ENCODE measurements around the gene PHKB. TPM values are rescaled to one million over a fixed set of nuclear protein-coding genes. Genes with fewer than 3 reads are reported as not detected.

Gene PHKB
- total RNA-seq, 4 donors from 2014 or later, result 38.8 to 94.2 (median 55.7) TPM

DNA sequence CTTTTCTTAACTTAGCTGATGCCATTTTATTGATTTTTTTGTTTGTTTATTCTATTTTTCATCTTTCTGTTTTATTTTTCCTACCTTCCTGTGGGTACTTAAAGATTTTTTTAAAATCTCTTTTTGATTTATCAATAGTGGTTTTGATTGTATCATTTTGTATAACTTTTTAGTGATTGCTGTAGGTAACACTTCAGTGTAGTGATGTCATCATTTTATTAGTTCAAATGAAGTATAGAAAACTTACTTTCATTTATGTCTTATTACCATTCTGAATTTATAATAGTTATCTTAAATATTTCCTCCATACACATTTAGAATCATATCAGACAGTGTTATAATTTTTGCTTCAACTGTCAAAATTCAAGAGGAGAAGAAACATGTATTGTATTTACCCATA lies 115.9 kb downstream of the PHKB start:
- TF ChIP-seq POLR2A (IDR thresholded peaks at IDR 0.05), result no peak
- no peaks in the 10 kb centered on the region for H3K9me3 ChIP-seq
- H3K27ac ChIP-seq, result no peak overlapping the region
- no peaks in the 10 kb centered on the region for H3K4me1 ChIP-seq
- no peaks in the 10 kb centered on the region for H3K27me3 ChIP-seq
- H3K36me3 ChIP-seq, result peaks cover 0 to 8% of the 10 kb centered on the region in 2 donors
- H3K4me3 ChIP-seq, result no peak overlapping the region
- no peak for ATAC-seq

DNA sequence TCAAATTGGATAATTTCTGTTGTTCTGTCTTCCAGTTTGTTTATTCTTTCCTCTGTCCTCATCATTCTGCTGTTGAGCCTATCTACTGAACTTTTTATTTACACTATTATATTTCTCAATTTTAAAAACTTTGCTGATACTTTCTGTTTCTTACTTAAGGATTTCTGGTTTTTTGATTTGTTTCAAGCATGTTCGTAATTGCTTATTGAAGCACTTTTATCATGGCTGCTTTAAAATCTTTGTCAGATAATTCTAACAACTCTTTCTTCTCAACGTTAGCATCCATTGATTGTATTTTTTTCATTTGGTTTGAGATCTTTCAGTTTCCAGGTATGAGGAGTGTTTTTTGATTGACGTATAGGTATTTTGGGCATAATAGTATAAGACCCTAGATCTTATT lies 116.9 kb downstream of the PHKB start:
- no peak for ATAC-seq
- no peaks in the 10 kb centered on the region for H3K27me3 ChIP-seq
- WGBS, 2 donors (ENCODE audit: low coverage in 1 of 2), result 100% methylated on average over 1 to 2 of the region's 3 CpGs
- peaks cover 0 to 16% of the 10 kb centered on the region in 2 donors for H3K36me3 ChIP-seq
- H3K4me1 ChIP-seq, result no peaks in the 10 kb centered on the region
- H3K4me3 ChIP-seq, result no peak overlapping the region
- no peaks in the 10 kb centered on the region for H3K9me3 ChIP-seq
- no peak overlapping the region for H3K27ac ChIP-seq
- TF ChIP-seq EP300 (IDR thresholded peaks at IDR 0.05) (no peak), POLR2AphosphoS5 (IDR thresholded peaks at IDR 0.05) (no peak), CTCF (IDR thresholded peaks at IDR 0.05) (no peak), POLR2A (IDR thresholded peaks at IDR 0.05) (no peak)

- Histone ChIP-seq H3K27ac (no peak overlapping the region), H3K4me1 (no peaks in the 10 kb centered on the region), H3K4me3 (no peak overlapping the region), H3K9me3 (no peaks in the 10 kb centered on the region), H3K27me3 (no peaks in the 10 kb centered on the region), H3K36me3 (peaks cover 0 to 16% of the 10 kb centered on the region in 2 donors)
- 100% methylated on average over 1 of the region's 1 CpG for WGBS, 2 donors (ENCODE audit: low coverage in 1 of 2)
- no peak for TF ChIP-seq CTCF (IDR thresholded peaks at IDR 0.05)
- TF ChIP-seq POLR2AphosphoS5 (IDR thresholded peaks at IDR 0.05), result no peak
- TF ChIP-seq EP300 (IDR thresholded peaks at IDR 0.05), result no peak
- TF ChIP-seq POLR2A (IDR thresholded peaks at IDR 0.05), result no peak
- ATAC-seq, result no peak
Measured at GRCh38 chr16:47578573-47578972, 117.4 kb downstream of the PHKB start.

DNA sequence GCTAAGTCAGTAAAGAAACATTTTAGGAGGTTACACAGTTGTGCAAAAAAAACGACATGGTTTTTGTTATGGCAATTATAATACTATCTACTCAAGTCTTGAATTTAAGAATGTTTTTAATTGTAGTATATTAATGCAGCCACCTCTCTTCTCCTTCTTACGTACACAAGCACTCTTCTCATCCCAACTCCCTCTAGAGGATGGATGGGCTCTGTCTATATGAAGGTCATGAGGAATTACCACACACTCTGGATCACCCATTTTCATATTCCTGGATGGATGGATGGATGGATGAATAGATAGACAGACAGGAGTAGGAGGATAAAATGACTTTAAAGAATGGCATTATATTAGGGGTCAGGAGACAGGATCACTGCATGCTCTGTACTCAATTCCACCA lies 120.0 kb downstream of the PHKB start:
- 75 to 82% methylated on average over 2 of the region's 2 CpGs for WGBS, 2 donors (ENCODE audit: low coverage in 1 of 2)
- TF ChIP-seq POLR2AphosphoS5 (IDR thresholded peaks at IDR 0.05) (no peak), CTCF (IDR thresholded peaks at IDR 0.05) (no peak), EP300 (IDR thresholded peaks at IDR 0.05) (no peak), POLR2A (IDR thresholded peaks at IDR 0.05) (no peak)
- Histone ChIP-seq H3K4me1 (no peaks in the 10 kb centered on the region), H3K27me3 (no peaks in the 10 kb centered on the region), H3K9me3 (no peaks in the 10 kb centered on the region), H3K27ac (no peak overlapping the region), H3K4me3 (no peak overlapping the region), H3K36me3 (peaks cover 0 to 16% of the 10 kb centered on the region in 2 donors)
- ATAC-seq, result no peak

DNA sequence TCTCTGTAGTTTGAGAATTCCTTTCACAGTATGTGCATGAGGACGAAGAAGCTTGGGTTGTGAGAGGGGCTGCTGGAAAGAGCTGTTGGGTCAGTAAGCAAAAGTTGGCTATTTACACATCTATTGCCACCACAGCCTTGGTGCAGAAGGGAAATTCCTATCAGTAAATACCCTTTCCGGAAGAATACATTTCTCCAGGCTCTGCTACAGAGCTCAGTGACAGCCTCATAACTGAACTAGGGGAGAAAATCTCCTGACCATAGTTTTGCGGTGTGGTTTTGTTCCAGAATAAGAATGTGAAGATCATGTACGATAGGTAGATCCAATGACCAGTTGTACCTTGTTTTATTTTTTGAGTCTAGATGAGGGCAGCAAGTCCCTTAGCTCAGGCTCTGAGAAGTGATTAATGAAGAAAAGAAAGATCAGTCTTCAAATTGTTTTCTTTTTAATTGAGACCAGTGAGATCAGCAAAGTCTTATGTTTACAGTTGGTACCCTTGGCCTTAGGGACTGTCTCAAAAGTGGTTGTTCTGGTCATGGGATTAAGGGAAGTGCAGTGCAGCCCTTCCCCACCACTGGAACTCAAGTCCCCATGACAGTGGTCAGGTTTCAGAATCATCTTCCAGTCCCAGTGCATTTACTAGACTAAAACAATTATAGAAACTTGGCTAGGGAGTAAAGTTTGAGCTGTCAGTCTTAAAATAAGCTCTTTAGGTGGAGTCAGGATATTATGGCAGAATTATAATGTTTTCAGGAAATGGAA lies 123.5 kb downstream of the PHKB start:
- ATAC-seq, result no peak
- TF ChIP-seq CTCF (IDR thresholded peaks at IDR 0.05) (no peak), POLR2AphosphoS5 (IDR thresholded peaks at IDR 0.05) (no peak), POLR2A (IDR thresholded peaks at IDR 0.05) (no peak), EP300 (IDR thresholded peaks at IDR 0.05) (no peak)
- H3K4me1 ChIP-seq, result no peaks in the 10 kb centered on the region
- H3K27me3 ChIP-seq, result no peaks in the 10 kb centered on the region
- H3K36me3 ChIP-seq, result peaks cover 0 to 29% of the 10 kb centered on the region in 2 donors
- H3K4me3 ChIP-seq, result no peak overlapping the region
- no peak overlapping the region for H3K27ac ChIP-seq
- no peaks in the 10 kb centered on the region for H3K9me3 ChIP-seq
- WGBS, 2 donors (ENCODE audit: low coverage in 1 of 2), result 82 to 85% methylated on average over 3 to 4 of the region's 4 CpGs

Measured in gastroesophageal sphincter (tissue), 4 donors.